ENCODE measurements around the gene AP5M1. TPM values are rescaled to one million over a fixed set of nuclear protein-coding genes. Genes with fewer than 3 reads are reported as not detected.

AP5M1 gene
- polyA plus RNA-seq, 3 donors = 15.3 to 26.2 (median 20.3) TPM

DNA sequence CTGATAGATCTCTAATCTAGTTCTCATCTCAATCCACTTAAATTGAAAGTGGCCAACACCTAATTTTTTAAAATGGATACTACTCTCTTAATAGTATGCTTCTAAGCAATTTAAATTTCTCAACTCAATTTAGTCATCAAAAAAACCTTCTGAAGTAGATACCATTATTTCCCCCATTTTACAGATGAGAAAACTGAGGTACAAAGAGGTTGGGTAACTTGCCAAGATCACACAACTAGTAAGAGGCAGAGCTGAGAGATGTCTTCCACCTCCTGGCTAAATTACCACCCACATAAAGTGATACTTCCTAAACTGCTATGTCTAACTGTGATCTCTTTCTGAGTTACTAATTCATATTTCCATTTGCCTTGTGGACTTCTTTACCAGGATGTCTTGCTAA lies 6.7 kb upstream of the AP5M1 start:
- TF ChIP-seq, protein P1, sequence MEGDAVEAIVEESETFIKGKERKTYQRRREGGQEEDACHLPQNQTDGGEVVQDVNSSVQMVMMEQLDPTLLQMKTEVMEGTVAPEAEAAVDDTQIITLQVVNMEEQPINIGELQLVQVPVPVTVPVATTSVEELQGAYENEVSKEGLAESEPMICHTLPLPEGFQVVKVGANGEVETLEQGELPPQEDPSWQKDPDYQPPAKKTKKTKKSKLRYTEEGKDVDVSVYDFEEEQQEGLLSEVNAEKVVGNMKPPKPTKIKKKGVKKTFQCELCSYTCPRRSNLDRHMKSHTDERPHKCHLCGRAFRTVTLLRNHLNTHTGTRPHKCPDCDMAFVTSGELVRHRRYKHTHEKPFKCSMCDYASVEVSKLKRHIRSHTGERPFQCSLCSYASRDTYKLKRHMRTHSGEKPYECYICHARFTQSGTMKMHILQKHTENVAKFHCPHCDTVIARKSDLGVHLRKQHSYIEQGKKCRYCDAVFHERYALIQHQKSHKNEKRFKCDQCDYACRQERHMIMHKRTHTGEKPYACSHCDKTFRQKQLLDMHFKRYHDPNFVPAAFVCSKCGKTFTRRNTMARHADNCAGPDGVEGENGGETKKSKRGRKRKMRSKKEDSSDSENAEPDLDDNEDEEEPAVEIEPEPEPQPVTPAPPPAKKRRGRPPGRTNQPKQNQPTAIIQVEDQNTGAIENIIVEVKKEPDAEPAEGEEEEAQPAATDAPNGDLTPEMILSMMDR (IDR thresholded peaks at IDR 0.05) = no peak
- Mint-ChIP-seq H3K4me3 (no peak overlapping the region), H3K36me3 (peaks cover 5 to 12% of the 10 kb centered on the region in 2 donors), H3K4me1 (peaks cover 13% of the 10 kb centered on the region), H3K27ac (no peak overlapping the region), H3K9me3 (peaks cover 0 to 3% (median 1%) of the 10 kb centered on the region in 7 donors), H3K27me3 (ENCODE audit: low read depth in 3 of 3) (no peaks in the 10 kb centered on the region)
- no peak for DNase-seq
- H3K4me2 ChIP-seq (replicated peaks; ENCODE audit: extremely low read depth, low read length, poor library complexity, severe bottlenecking) = no peak overlapping the region
- no peak overlapping the region for H3K9ac ChIP-seq (ENCODE audit: insufficient read depth, low read length, poor library complexity, severe bottlenecking)
- peaks cover 74% of the 10 kb centered on the region for H4K20me1 ChIP-seq (ENCODE audit: insufficient read depth, low read length)
- no peaks in the 10 kb centered on the region for H3K9me3 ChIP-seq (replicated peaks in 1 of 2; ENCODE audit: control insufficient read depth in 1 of 2, insufficient read depth in 1 of 2, low read length in 2 of 2)
- H3K27me3 ChIP-seq (ENCODE audit: control insufficient read depth in 2 of 2, insufficient read depth in 2 of 2, low read length in 2 of 2) = no peaks in the 10 kb centered on the region
- H3K79me2 ChIP-seq (ENCODE audit: insufficient read depth, low read length) = peaks cover 87% of the 10 kb centered on the region
- no peak overlapping the region for H3K4me3 ChIP-seq (replicated peaks in 1 of 3; ENCODE audit: low read depth in 2 of 3, low read length in 3 of 3)
- no peak overlapping the region for H2AFZ ChIP-seq (ENCODE audit: insufficient read depth, low read depth, low read length, poor library complexity, severe bottlenecking)
- H3K27ac ChIP-seq (ENCODE audit: low read depth in 1 of 2, low read length in 2 of 2) = no peak overlapping the region
- peaks cover 0 to under 1% of the 10 kb centered on the region in 2 donors for H3K36me3 ChIP-seq (replicated peaks in 1 of 2; ENCODE audit: control insufficient read depth in 1 of 2, insufficient read depth in 2 of 2, low read length in 2 of 2)
- intact Hi-C loops (cut with micrococcal nuclease) = no loop called here
- H3K4me1 ChIP-seq (ENCODE audit: control insufficient read depth in 1 of 2, insufficient read depth in 2 of 2, low read length in 2 of 2) = peaks cover 0 to 5% of the 10 kb centered on the region in 2 donors

DNA sequence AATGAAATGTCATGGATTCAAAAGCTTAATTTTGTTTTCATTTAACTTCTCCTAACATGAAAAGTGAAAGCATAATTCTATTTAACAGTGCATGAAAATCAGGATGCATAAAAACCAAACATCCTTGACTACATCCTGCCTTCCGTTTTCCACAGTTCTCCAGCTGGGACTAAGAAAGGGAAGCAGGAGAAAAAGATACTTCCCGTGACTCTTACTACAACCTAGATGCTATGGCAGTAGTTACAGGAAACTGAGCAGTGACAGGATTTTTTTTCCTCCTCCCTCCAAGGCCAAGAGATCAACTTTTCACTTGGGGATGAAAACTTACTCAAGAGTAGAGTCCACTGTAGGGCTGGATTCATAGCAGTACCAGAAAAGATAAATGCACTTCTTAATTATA lies 2.7 kb upstream of the AP5M1 start:
- H3K27ac Mint-ChIP-seq = no peak overlapping the region
- Histone ChIP-seq H3K36me3 (replicated peaks in 1 of 2; ENCODE audit: control insufficient read depth in 1 of 2, insufficient read depth in 2 of 2, low read length in 2 of 2) (no peaks in the 10 kb centered on the region), H3K4me2 (replicated peaks; ENCODE audit: extremely low read depth, low read length, poor library complexity, severe bottlenecking) (no peak overlapping the region), H3K9ac (ENCODE audit: insufficient read depth, low read length, poor library complexity, severe bottlenecking) (no peak overlapping the region), H3K4me1 (ENCODE audit: control insufficient read depth in 1 of 2, insufficient read depth in 2 of 2, low read length in 2 of 2) (peaks cover 21 to 31% of the 10 kb centered on the region in 2 donors), H3K27me3 (ENCODE audit: control insufficient read depth in 2 of 2, insufficient read depth in 2 of 2, low read length in 2 of 2) (no peaks in the 10 kb centered on the region), H3K79me2 (ENCODE audit: insufficient read depth, low read length) (peaks cover 91% of the 10 kb centered on the region), H3K4me3 (replicated peaks in 1 of 3; ENCODE audit: low read depth in 2 of 3, low read length in 3 of 3) (no peak overlapping the region), H3K27ac (ENCODE audit: low read depth in 1 of 2, low read length in 2 of 2) (no peak overlapping the region), H2AFZ (ENCODE audit: insufficient read depth, low read depth, low read length, poor library complexity, severe bottlenecking) (no peak overlapping the region), H4K20me1 (ENCODE audit: insufficient read depth, low read length) (peaks cover 51% of the 10 kb centered on the region), H3K9me3 (replicated peaks in 1 of 2; ENCODE audit: control insufficient read depth in 1 of 2, insufficient read depth in 1 of 2, low read length in 2 of 2) (no peaks in the 10 kb centered on the region)
- intact Hi-C loops (cut with micrococcal nuclease) = no loop called here
- no peak overlapping the region for H3K4me3 Mint-ChIP-seq
- no CpG with 5 or more reads among the region's 2 CpGs for WGBS (ENCODE audit: insufficient coverage)
- TF ChIP-seq, protein P1 (IDR thresholded peaks at IDR 0.05) = no peak
- H3K4me1 Mint-ChIP-seq = peaks cover 35% of the 10 kb centered on the region
- peaks cover 2 to 3% of the 10 kb centered on the region in 2 donors for H3K36me3 Mint-ChIP-seq
- no peaks in the 10 kb centered on the region for H3K9me3 Mint-ChIP-seq
- peaks cover 0 to 2% (median 0%) of the 10 kb centered on the region in 3 donors for H3K27me3 Mint-ChIP-seq (ENCODE audit: low read depth in 3 of 3)
- DNase-seq = no peak

All from CD14-positive monocyte (primary cell).